Measurements from ENCODE around the gene KCNH3.

The KCNH3 gene

DNA sequence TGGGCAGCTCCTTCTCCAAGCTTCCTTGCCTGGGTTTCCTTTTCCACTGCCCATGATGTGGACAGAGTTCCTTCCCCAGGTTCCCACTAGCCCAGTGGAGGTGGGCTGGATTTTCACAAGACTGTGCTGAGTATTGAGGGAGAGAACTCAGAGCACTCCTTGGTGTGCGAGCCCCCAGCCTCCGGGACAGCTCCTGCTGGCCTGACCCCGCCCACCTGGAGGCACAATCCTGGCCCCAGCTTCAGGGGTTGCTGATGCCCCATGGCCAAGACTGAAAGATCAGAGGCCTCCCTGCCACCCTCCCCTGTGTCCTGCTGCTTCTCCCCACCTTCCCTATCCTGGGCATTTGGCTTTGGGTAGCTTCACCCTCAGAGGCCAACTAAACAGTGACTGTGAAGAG lies 7.7 kb downstream of the KCNH3 start:
- no peak for DNase-seq

DNA sequence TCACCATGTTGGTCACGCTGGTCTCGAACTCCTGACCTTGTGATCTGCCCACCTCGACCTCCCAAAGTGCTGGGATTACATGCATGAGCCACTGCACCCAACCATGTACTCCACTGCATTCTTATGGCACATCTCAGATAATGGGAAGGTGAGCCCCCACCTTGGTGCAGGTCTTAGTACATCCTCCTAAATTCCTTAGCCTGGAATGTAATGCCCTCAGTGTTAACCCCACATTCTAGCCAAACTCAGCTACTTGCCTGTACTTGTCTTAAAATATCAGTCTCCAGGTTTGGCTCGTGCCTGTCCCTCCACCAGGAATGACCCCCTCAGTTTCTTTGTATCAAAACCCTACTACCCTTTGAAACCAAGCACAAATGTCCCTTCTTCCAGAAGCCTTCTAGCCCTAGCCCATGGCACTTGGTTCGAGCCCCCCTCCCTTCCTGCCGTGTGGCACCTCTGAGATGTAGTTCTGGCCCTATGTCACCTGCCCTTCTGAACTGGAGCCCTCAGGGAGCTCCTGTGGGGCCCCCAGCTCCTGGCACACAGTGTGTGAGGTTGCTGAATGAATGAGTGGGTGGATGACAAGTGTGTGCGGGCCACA lies 8.4 kb downstream of the KCNH3 start:
- DNase-seq, result no peak

DNA sequence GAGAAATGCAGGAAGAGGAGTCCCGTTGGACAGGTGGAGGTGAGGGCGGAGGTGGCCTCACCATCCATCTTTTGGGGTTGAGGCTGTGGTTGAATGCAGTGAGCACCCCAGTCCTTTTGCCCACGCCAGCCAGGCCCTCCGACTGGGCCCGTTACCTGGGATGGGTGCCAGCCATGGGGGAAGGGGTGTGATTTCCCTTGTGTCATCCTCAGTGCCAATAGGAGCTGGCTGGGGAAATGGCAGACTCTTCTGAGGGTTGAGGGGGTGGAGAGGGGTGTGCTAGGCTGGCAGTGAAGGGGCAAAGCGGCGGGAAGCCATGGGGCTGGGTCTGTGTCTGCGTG lies 9.6 kb downstream of the KCNH3 start:
- no peak for DNase-seq

DNA sequence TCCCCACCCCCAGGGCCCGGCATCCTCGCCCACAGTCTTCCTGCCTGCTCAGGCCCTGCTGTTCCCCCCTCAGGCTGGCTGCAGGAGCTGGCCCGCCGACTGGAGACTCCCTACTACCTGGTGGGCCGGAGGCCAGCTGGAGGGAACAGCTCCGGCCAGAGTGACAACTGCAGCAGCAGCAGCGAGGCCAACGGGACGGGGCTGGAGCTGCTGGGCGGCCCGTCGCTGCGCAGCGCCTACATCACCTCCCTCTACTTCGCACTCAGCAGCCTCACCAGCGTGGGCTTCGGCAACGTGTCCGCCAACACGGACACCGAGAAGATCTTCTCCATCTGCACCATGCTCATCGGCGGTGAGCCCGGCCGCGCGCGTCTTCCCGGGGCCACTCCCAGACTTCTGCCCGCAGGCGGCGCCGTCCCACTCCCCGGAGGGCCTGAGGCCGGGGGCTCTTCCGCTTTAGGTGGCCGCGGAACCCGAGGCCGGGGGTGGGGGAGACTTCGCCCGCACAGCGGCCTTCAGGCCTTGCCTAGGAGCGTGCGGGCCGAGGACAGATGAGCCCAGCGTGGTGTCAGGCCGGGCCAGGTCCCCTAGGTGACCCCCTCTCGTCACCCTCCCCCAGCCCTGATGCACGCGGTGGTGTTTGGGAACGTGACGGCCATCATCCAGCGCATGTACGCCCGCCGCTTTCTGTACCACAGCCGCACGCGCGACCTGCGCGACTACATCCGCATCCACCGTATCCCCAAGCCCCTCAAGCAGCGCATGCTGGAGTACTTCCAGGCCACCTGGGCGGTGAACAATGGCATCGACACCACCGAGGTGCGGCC lies 10.2 kb downstream of the KCNH3 start:
- DNase-seq, result no peak

DNA sequence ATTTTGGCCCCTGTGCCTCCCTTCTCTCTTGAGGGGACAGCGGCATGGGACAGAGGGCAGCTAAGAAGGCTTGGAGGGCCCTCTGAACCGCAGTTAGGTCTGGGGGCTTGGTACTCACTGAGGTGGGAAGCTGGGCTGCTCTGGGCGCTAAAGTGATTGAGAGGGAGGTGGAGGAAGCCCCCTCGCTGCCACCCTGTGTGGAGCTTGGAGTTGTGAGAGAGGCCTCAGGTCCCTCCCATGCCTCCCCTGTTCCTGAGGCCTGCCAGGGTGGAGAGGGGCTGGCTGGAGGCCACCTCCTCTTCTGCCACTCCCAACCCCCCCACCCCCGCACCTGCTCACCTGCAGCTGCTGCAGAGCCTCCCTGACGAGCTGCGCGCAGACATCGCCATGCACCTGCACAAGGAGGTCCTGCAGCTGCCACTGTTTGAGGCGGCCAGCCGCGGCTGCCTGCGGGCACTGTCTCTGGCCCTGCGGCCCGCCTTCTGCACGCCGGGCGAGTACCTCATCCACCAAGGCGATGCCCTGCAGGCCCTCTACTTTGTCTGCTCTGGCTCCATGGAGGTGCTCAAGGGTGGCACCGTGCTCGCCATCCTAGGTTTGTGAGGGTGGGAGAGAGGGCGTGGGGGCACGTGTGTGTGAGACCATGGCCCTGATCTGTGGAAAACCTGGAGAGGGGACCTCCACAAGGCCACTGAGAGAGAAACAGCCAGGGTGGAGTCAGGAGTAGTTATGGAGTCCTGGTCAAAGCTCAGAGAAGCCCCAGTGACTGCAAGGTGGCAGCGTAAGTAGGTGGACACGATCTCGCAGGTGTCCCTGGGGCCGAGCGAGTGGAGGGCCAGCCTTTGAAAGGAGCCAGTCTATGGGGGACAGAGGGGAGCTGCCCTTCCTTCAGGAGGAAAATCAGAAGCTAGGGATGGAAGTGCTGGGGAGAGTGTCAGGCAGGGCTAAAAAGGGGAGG lies 11.2 kb downstream of the KCNH3 start:
- DNase-seq, result no peak

DNA sequence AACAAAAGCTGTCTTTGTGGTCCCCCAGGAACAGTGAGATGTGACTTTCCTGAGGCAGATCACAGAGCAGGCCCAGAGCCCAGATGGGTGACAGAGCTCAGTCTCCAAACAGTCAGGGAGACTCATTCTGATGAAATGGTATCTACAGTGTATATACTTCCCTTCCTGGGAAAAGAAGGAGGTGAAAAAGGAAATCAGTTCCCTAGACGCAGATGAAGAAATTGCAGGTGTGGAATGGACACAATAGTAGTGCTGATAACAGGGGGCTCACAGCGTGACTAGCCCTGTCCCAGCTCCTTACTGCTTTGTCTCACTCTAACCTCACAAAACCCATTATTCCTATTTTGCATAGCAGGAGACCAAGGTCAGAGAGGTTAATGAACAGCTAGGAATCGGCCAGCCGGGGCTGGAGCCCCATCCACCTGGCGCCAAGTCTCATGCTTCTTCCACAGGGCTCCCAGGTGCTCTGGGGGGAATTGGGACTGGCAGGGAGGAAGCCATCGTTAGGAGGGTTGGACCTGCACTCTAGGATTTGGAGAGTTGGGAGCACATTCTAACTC lies 11.9 kb downstream of the KCNH3 start:
- DNase-seq, result no peak

DNA sequence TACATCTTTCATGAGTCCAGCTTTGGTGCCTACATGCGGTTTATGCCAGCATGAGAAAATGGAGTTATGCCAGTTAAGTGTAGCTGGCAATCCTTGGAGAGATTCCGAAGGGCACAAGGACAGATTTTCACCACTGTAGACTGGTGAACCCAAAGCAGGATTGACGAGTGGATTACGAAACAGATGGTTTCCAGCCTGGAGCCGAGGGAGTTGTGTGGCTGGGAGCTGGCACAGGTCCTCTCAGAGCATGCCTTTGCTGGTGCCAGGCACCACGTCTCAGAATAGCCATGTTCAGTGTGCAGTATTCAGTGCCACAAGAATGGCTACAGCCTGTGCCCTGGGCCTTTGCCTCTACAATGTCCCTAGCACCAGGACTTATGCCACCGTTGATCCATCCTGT lies 13.2 kb downstream of the KCNH3 start:
- no peak for DNase-seq

DNA sequence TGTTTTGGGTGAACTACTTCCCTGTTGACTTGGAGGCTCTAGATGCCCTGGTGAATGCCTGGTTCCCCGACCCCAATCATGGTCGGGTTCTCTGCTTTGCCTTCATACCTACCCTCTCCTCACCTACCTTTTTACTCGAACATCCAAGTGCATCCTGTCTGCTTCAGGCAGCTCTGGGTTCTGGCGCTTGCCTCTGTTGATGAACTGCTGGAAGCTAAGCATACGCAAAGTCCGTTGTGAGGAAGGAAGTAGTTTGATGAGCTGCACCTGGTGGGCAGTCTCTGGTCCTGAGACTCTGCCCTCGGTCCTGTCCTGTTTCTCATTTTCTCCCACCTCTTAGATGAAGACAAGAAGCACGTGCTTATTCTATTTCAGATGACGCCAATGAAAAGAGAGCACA lies 13.6 kb downstream of the KCNH3 start:
- DNase-seq, result no peak

DNA sequence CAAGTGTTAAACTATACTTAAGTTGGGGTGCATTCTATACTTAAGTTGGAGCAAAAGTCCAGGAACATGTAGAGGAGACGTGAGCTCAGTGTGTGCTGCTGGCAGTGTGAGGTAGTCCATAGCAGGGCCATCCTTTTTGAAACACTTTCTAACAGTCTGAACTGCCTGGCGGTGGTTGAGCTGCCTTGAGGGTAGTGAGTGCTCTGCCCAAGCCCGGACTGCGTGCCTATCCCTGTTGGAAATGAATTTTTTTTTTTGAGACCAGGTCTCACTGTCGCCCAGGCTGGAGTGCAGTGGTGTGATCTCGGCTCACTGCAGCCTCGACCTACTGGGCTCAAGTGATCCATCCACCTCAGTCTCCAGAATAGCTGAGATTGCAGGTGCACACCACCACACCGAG lies 14.1 kb downstream of the KCNH3 start:
- DNase-seq, result no peak

DNA sequence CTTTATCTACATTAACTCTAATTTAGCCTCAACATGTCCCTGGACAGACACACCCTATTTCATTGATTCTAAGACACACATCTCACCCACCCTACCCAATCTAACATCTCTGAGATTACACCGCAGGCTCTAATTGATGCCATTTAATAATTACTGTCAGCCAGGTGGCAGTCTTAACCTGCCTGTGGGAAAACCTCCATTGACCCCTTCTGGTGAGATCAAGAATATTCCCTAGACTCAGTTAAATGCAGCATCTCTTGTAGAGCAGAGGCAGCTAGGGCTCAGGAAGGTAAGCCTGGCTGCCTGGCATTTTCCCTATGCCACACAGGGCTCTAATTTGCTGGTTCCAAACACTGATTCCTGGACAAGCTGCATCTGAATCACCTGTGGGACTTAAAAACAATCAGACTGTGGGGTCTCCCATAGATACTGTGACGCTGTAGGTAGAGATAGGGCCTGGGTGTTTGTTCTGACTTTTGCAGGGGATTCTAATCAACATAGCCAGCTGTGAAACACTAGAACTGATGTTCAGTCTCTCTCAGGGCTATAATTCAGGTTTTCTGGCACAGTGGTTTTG lies 14.8 kb downstream of the KCNH3 start:
- peak; percentile 70 for DNase-seq

DNA sequence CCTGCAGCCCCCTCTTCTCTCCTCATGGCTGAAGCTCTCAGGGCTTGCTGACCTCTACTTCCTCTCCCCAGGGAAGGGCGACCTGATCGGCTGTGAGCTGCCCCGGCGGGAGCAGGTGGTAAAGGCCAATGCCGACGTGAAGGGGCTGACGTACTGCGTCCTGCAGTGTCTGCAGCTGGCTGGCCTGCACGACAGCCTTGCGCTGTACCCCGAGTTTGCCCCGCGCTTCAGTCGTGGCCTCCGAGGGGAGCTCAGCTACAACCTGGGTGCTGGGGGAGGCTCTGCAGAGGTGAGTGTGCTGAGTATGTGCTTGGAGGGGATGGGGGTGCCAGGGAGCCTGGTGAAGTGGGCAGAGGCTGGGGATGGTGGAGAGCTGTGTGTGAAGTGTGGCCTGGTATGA lies 15.4 kb downstream of the KCNH3 start:
- DNase-seq, result no peak

DNA sequence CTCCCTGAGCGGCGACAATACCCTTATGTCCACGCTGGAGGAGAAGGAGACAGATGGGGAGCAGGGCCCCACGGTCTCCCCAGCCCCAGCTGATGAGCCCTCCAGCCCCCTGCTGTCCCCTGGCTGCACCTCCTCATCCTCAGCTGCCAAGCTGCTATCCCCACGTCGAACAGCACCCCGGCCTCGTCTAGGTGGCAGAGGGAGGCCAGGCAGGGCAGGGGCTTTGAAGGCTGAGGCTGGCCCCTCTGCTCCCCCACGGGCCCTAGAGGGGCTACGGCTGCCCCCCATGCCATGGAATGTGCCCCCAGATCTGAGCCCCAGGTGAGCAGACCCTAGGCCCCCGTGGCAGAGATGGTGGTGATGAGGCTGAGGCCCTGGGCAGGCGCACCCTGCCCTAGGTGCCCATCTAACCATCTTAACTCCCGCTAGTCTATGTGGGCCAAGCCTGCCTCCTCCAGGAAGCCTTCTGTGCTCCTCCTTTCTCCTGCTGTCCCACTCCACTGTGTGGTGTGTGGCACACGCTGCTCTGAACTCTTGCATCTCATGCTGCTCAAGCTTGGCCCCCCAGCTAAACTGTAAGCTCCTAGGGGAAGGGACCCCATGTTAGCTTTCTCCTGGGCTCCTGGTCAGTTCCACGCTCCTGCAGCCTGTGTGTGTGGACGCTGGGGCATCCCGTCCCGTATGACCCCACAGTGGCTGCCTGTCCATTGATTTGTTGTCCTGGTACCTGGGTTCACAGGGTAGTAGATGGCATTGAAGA lies 17.0 kb downstream of the KCNH3 start:
- DNase-seq, result no peak

DNA sequence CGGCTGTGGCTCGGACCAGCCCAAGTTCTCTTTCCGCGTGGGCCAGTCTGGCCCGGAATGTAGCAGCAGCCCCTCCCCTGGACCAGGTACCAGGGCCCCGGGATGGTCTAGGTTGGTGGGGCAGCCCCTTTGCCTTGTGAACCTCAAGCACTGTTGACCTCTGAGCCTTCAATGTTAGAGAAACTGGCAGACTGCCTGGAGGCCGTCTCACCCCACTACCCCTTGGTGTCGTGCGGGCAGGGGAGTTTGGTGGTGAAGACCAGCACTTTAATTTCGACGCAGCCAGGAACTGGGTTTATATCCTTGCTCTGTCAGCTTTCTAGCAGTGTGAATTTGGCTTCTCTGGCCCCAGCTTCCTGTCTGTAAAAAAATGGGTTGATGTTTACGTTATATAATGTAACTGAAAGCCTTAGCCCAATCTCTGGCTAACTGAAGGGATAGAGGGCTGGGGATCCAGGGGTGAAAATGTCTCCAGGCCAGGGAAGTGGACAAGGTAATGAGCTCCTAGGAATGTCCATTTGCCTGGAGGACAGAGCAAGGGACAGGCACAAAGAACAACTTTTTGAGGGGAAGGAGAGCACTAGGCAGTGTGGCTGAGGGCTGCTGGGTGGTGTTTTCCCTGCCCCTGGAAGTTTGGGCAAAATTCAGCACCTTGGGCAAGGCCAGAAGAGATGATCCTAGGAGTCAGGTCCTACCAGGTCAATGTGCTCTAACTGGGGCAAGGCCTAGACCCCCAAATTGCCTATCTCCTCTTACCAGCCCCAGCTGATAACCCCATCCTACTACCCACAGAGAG lies 17.8 kb downstream of the KCNH3 start:
- DNase-seq, result no peak

DNA sequence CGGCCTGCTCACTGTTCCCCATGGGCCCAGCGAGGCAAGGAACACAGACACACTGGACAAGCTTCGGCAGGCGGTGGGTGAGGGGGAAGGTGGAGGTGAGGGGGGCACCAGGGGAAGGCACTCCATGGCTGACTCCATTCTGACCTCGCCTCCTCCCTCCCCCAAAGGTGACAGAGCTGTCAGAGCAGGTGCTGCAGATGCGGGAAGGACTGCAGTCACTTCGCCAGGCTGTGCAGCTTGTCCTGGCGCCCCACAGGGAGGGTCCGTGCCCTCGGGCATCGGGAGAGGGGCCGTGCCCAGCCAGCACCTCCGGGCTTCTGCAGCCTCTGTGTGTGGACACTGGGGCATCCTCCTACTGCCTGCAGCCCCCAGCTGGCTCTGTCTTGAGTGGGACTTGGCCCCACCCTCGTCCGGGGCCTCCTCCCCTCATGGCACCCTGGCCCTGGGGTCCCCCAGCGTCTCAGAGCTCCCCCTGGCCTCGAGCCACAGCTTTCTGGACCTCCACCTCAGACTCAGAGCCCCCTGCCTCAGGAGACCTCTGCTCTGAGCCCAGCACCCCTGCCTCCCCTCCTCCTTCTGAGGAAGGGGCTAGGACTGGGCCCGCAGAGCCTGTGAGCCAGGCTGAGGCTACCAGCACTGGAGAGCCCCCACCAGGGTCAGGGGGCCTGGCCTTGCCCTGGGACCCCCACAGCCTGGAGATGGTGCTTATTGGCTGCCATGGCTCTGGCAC lies 18.5 kb downstream of the KCNH3 start:
- no peak for DNase-seq

DNA sequence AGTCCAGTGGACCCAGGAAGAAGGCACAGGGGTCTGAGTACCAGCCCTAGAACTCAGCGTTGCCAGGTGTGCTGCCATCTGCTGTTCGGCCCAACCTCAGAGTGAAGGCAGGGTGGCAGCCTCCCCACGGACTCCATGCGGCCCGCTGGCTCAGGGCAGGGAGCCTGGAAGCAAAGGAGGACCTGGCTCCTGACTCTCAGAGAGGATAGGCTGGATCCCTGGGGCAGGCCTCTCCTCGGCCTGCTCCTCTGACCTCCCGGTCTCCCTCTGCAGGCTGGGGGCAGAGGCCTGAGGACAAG lies 19.0 kb downstream of the KCNH3 start:
- no peak for DNase-seq

DNA sequence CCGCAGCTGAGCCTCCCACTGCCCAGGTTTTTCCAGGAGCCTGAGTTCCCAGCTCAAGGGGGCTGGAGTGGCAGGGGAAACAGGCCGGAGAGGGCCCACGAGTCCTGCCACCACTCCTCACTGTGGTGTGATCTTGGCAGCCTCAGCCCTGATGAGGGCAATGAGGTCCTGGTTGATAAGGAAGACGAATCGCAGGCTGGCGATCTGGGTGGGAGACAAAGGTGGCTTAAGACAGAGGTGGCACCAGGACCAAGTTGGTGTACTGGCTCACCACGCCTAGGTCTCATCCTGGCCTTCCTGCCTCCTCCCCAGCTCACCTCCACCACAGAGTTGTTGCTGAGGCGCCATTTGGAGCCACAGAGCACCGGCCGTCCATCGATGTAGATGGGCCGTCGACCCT lies 19.7 kb downstream of the KCNH3 start:
- no peak for DNase-seq

DNA sequence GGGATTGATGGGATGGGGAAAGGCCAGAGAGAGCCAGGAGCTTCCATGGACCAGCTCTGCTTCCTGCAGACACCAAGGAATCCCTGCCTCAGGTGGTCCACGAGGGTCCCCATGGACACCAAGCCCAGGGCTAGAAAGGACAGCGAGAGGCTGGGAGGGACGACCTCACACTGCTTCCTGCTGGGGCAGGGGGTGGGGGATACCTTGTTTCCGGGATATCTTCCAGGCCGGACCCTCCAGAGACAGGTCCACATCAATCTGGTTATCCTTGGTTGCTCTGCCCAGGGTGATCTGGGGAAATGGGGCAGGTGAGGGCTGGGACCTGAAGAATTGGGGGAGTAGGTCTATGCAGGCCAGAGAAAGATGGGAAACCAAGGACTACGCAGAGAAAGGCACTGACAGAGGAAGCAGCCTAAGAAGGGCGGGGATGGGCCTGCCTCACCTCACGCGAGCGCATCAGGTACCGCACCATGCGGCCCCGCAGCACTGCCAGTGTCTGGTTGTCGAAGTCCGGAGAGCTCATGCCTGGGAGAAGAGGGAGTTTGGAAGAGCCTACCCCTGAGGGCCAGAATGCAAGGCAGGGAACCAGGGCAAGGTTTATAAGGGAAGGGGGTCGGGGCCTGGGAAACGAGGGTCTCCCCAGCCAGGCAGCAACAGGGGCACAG lies 20.3 kb downstream of the KCNH3 start:
- no peak for DNase-seq

DNA sequence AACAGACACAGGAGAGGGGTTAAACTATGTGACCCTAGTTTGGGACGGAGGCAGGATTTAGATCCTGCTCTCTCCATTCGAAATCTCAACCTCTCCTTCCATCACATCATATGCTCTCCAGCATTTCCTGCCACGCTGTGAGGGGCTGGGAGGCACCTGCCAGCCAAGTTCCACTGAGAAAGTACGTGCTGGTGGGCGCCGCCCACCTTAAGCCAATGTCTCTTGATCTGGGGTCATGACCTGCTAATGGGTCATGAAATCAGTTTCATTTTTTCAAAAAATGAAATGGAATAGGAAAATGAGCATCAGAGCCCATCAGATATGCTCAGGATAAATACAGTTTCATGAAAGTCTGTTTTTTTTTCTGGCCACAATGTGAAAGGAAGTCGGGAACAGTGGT lies 21.9 kb downstream of the KCNH3 start:
- no peak for DNase-seq

DNA sequence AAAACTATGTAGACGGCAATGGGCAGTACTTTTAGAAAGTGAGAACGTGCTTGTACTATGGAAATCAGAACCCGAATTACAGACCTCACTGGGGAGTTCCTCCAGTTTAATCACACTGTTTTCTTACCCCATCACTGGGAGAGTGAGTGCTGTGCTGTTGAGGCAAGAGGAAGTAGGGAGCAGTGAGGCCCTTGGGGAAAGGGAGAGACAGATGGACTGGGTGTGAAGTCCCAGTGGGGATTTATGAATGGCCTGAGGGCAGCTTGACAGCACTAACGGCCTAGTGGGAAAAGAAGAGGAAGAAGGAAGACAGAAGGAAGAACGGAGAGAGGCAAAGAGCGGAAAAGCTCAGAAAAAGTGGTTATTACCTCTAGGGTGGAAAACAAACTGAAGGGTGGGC lies 23.4 kb downstream of the KCNH3 start:
- no peak for DNase-seq

DNA sequence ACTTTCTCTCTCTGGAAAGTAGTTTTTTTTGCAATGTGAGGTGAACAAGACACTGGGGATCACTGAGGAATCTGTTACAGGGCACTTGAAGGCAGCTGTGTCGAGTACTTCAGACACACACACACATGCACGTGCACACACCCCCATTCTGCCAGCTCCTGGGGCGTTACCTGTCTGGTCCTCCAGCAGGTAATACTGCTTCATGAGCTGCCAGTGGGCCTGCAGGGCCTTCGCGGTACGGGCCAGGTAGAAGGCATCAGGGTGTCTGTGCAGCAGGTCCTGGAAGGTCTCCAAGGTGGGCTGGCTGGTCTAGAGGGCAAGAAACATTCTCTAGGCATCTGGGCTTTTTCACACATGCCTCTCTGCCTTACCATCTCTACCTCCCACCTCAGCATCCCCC lies 24.0 kb downstream of the KCNH3 start:
- DNase-seq, result no peak
